SK-N-SH treated with all-trans-retinoic acid at 6 μM for 48 hours (cell line): ENCODE measurements around the gene PRCC.

Experiments
- ATAC-seq: fragments of 200-7000 bp; cut with Tn5 transposase; 3 replicates; pipeline ENCODE4 v1.9.1; 2020; ENCODE audit warnings: mild to moderate bottlenecking, moderate library complexity
- ARNTL ChIP-seq: fragments of 450-650 bp; formaldehyde crosslinking; IDR thresholded peaks from 2 replicates; pipeline ENCODE4 v1.5.0; 2020; ENCODE audit warnings: low read depth, mild to moderate bottlenecking, moderate library complexity, borderline replicate concordance
- BACH2 ChIP-seq: fragments of 250-450 bp; sonication (Bioruptor Pico); IDR thresholded peaks from 2 replicates; pipeline ENCODE4 v1.9.0; 2021; ENCODE audit warnings: mild to moderate bottlenecking, borderline replicate concordance
- CSDC2 ChIP-seq: fragments of 250-450 bp; sonication (Bioruptor Pico); IDR thresholded peaks from 2 replicates; pipeline ENCODE4 v1.5.0; 2020; ENCODE audit warnings: mild to moderate bottlenecking, moderate library complexity
- ESRRG ChIP-seq: fragments of 250-450 bp; sonication (Bioruptor Pico); IDR thresholded peaks from 2 replicates; pipeline ENCODE4 v1.6.1; 2021; ENCODE audit warnings: mild to moderate bottlenecking
- GLIS3 ChIP-seq: fragments of 250-450 bp; sonication (Bioruptor Pico); IDR thresholded peaks from 2 replicates; pipeline ENCODE4 v1.5.0; 2020; ENCODE audit warnings: mild to moderate bottlenecking, moderate library complexity
- ISL1 ChIP-seq: fragments of 250-450 bp; sonication (Bioruptor Pico); IDR thresholded peaks from 2 replicates; pipeline ENCODE4 v2.1.2; 2022; ENCODE audit warnings: mild to moderate bottlenecking, moderate library complexity
- OSR1 ChIP-seq: fragments of 250-450 bp; sonication (Bioruptor Pico); IDR thresholded peaks from 2 replicates; pipeline ENCODE4 v1.8.0; 2022; ENCODE audit warnings: moderate library complexity, mild to moderate bottlenecking, inconsistent platforms
- POU6F1 ChIP-seq: fragments of 250-450 bp; sonication (Bioruptor Pico); IDR thresholded peaks from 2 replicates; pipeline ENCODE4 v1.8.0; 2021; ENCODE audit warnings: low read depth, mild to moderate bottlenecking, moderate library complexity, borderline replicate concordance
- PPARA ChIP-seq: fragments of 250-450 bp; sonication (Bioruptor Pico); IDR thresholded peaks from 2 replicates; pipeline ENCODE4 v1.5.0; 2020; ENCODE audit warnings: mild to moderate bottlenecking, borderline replicate concordance
- RARB ChIP-seq: fragments of 250-450 bp; sonication (Bioruptor Pico); IDR thresholded peaks from 2 replicates; pipeline ENCODE4 v1.8.0; 2021; ENCODE audit warnings: mild to moderate bottlenecking, moderate library complexity
- TCF4 ChIP-seq: fragments of 250-450 bp; sonication (Bioruptor Pico); IDR thresholded peaks from 2 replicates; pipeline ENCODE4 v1.8.0; 2021; ENCODE audit warnings: mild to moderate bottlenecking, moderate library complexity, borderline replicate concordance
- TSHZ2 ChIP-seq: fragments of 250-450 bp; sonication (Bioruptor Pico); IDR thresholded peaks from 2 replicates; pipeline ENCODE4 v1.5.0; 2020; ENCODE audit warnings: mild to moderate bottlenecking, moderate library complexity
- ZC3H10 ChIP-seq: fragments of 250-450 bp; sonication (Bioruptor Pico); IDR thresholded peaks from 2 replicates; pipeline ENCODE4 v1.5.1; 2021; ENCODE audit warnings: mild to moderate bottlenecking, moderate library complexity
- ZFP3 ChIP-seq: fragments of 250-450 bp; sonication (Bioruptor Pico); IDR thresholded peaks from 2 replicates; pipeline ENCODE4 v1.5.0; 2020; ENCODE audit warnings: mild to moderate bottlenecking, moderate library complexity
- ZFP30 ChIP-seq: fragments of 450-650 bp; formaldehyde crosslinking; IDR thresholded peaks from 2 replicates; pipeline ENCODE4 v1.5.0; 2022; ENCODE audit warnings: mild to moderate bottlenecking, moderate library complexity
- ZNF565 ChIP-seq: fragments of 450-650 bp; formaldehyde crosslinking; conservative IDR thresholded peaks from 2 replicates; pipeline ENCODE4 v1.5.0; 2020; ENCODE audit warnings: low read depth, mild to moderate bottlenecking, moderate library complexity
- ZNF70 ChIP-seq: fragments of 450-650 bp; formaldehyde crosslinking; IDR thresholded peaks from 2 replicates; pipeline ENCODE4 v1.5.0; 2020; ENCODE audit warnings: mild to moderate bottlenecking, moderate library complexity
- ZNF8 ChIP-seq: fragments of 450-650 bp; formaldehyde crosslinking; IDR thresholded peaks from 2 replicates; pipeline ENCODE4 v1.5.0; 2020; ENCODE audit warnings: mild to moderate bottlenecking, moderate library complexity
- TF ChIP-seq, protein P1 (sequence below): fragments of 250-450 bp; sonication (Bioruptor Pico); IDR thresholded peaks from 2 replicates; pipeline ENCODE4 v1.8.0; 2020; ENCODE audit warnings: mild to moderate bottlenecking, moderate library complexity, borderline replicate concordance
- TF ChIP-seq, protein P2 (sequence below): fragments of 250-450 bp; sonication (Bioruptor Pico); IDR thresholded peaks from 2 replicates; pipeline ENCODE4 v1.5.1; 2021; ENCODE audit warnings: mild to moderate bottlenecking, moderate library complexity
- TF ChIP-seq, protein P3 (sequence below): fragments of 250-450 bp; sonication (Bioruptor Pico); IDR thresholded peaks from 2 replicates; pipeline ENCODE4 v1.5.1; 2020; ENCODE audit warnings: low read depth, mild to moderate bottlenecking, moderate library complexity

The PRCC gene

DNA sequence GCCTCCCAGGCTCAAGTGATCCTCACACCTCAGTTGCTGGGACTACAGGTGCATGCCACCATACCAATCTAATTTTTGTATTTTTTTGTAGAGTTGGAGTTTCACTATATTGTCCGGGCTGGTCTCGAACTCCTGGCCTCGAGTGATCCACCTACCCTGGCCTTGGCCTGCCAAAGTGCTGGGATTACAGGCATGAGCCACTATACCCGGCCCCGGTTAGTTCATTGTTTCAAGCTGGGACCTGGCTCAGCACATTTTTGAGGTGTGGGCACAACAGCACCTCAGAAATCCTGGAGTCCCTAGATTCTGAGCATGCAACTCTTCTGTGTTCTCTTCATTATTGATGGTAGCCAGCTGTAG is 28.0 kb downstream of the PRCC start (continued):
- TF ChIP-seq, protein P1, sequence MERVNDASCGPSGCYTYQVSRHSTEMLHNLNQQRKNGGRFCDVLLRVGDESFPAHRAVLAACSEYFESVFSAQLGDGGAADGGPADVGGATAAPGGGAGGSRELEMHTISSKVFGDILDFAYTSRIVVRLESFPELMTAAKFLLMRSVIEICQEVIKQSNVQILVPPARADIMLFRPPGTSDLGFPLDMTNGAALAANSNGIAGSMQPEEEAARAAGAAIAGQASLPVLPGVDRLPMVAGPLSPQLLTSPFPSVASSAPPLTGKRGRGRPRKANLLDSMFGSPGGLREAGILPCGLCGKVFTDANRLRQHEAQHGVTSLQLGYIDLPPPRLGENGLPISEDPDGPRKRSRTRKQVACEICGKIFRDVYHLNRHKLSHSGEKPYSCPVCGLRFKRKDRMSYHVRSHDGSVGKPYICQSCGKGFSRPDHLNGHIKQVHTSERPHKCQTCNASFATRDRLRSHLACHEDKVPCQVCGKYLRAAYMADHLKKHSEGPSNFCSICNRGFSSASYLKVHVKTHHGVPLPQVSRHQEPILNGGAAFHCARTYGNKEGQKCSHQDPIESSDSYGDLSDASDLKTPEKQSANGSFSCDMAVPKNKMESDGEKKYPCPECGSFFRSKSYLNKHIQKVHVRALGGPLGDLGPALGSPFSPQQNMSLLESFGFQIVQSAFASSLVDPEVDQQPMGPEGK (CRISPR knock-in tag) = no peak
- no peak for TF ChIP-seq ZC3H10
- no peak for TF ChIP-seq PPARA (CRISPR knock-in tag)
- TF ChIP-seq ZNF70 (CRISPR knock-in tag) = no peak
- TF ChIP-seq ISL1 (CRISPR knock-in tag) = no peak

GRCh38 chr1:156795787-156796186 is 28.5 kb downstream of the PRCC start:
- no peak for ATAC-seq

DNA sequence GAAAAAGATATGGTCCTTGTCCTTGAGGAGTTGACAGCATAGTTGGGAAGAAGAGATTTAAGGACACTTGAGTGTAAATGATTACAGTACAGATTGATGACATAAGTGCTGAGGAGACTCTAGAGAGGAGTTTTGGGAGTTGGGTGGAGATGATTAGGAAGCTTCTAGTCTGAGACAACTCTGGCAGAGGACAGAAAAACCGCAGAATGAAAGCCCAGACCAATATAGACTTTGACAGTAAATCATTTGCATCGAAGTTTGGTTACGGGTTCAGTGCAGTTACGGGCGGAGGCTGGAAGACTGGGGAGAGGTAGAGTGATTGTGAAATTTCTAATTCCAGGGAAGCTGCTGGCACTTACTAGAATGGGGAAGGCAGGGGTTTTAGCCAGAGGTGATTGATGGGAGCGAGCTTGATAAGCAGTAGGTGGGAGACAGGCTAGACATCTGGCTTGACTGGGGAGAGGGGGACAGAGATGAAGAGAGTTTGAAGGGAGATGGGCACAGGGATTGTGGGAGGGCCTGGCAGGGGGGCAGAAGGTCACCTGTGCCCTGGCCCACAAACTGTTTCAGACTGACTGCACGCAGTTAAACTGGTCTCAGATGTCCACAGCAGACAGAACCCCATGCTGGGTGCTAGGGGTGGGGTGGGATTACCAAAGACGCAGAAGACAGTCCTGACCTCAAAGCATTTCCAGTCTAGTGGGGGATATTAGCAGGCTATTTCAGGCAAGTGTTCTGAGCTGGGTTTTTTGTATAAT is 29.2 kb downstream of the PRCC start:
- ATAC-seq = no peak
- TF ChIP-seq OSR1 (CRISPR knock-in tag) (no peak), ISL1 (CRISPR knock-in tag) (no peak), POU6F1 (CRISPR knock-in tag) (no peak), ZNF8 (CRISPR knock-in tag) (no peak), ESRRG (no peak), CSDC2 (no peak), ARNTL (CRISPR knock-in tag) (no peak), ZNF565 (CRISPR knock-in tag) (no peak), ZFP30 (CRISPR knock-in tag) (no peak), ZNF70 (CRISPR knock-in tag) (no peak), TCF4 (CRISPR knock-in tag) (no peak), BACH2 (CRISPR knock-in tag) (no peak), PPARA (CRISPR knock-in tag) (no peak), ZFP3 (no peak), TSHZ2 (CRISPR knock-in tag) (no peak), RARB (CRISPR knock-in tag) (no peak), GLIS3 (CRISPR knock-in tag) (no peak)
- TF ChIP-seq, protein P2, sequence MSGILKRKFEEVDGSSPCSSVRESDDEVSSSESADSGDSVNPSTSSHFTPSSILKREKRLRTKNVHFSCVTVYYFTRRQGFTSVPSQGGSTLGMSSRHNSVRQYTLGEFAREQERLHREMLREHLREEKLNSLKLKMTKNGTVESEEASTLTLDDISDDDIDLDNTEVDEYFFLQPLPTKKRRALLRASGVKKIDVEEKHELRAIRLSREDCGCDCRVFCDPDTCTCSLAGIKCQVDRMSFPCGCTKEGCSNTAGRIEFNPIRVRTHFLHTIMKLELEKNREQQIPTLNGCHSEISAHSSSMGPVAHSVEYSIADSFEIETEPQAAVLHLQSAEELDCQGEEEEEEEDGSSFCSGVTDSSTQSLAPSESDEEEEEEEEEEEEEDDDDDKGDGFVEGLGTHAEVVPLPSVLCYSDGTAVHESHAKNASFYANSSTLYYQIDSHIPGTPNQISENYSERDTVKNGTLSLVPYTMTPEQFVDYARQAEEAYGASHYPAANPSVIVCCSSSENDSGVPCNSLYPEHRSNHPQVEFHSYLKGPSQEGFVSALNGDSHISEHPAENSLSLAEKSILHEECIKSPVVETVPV (CRISPR knock-in tag) = no peak
- TF ChIP-seq, protein P3, sequence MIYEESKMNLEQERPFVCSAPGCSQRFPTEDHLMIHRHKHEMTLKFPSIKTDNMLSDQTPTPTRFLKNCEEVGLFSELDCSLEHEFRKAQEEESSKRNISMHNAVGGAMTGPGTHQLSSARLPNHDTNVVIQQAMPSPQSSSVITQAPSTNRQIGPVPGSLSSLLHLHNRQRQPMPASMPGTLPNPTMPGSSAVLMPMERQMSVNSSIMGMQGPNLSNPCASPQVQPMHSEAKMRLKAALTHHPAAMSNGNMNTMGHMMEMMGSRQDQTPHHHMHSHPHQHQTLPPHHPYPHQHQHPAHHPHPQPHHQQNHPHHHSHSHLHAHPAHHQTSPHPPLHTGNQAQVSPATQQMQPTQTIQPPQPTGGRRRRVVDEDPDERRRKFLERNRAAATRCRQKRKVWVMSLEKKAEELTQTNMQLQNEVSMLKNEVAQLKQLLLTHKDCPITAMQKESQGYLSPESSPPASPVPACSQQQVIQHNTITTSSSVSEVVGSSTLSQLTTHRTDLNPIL (CRISPR knock-in tag) = no peak
- TF ChIP-seq, protein P1 (CRISPR knock-in tag) = no peak

More at GRCh38 chr1:156795787-156796186, 28.5 kb downstream of the PRCC start:
- TF ChIP-seq ZNF565 (CRISPR knock-in tag) (no peak), ZNF8 (CRISPR knock-in tag) (no peak), ARNTL (CRISPR knock-in tag) (no peak)
